ENCODE data around the gene SELENOV. TPM values are rescaled to one million over a fixed set of nuclear protein-coding genes. Genes with fewer than 3 reads are reported as not detected.

Gene SELENOV
- total RNA-seq, 1 experiment from 2014 or later, result 0.32 TPM

GRCh38 chr19:39480337-39481228 lies 34.4 kb upstream of the SELENOV start, which contains the start of gene TIMM50:
Gene TIMM50, plus strand, starts transcription at chr19:39480838. Its CDS starts 16 bp downstream, at chr19:39480854.
- Histone ChIP-seq H3K36me3 (peaks cover 16% of the 10 kb centered on the region; the same call in 1 of the 2 replicates), H3K27ac (peak within 1 kb of the TSS; percentile 73), H3K4me3 (peak within 1 kb of the TSS; percentile 93), H3K9me3 (replicated peaks) (no peaks in the 10 kb centered on the region), H3K27me3 (no peaks in the 10 kb centered on the region), H3K4me1 (no peaks in the 10 kb centered on the region)
- peak; percentile 100 for DNase-seq

DNA sequence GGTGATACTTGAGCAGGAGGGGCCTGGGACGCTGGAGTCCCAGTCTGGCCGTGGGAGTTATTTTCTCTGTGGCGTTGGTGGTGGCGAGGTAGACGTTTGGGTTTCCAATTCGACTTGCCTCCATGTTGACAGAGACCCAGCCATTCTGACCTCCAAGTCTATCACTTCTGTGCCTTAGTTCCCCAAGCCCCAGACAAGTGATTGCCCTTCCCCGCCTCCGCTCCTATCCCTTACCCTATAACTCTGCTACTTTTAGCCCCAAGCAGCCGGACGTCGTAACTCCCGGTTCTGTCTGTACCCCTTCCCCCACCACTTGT lies 33.8 kb upstream of the SELENOV start:
- Histone ChIP-seq H3K4me3 (peak overlapping the region; percentile 93), H3K27ac (peak overlapping the region; percentile 73), H3K36me3 (peaks cover 16% of the 10 kb centered on the region; the same call in 1 of the 2 replicates), H3K4me1 (no peaks in the 10 kb centered on the region), H3K9me3 (replicated peaks) (no peaks in the 10 kb centered on the region), H3K27me3 (no peaks in the 10 kb centered on the region)
- DNase-seq, result no peak

DNA sequence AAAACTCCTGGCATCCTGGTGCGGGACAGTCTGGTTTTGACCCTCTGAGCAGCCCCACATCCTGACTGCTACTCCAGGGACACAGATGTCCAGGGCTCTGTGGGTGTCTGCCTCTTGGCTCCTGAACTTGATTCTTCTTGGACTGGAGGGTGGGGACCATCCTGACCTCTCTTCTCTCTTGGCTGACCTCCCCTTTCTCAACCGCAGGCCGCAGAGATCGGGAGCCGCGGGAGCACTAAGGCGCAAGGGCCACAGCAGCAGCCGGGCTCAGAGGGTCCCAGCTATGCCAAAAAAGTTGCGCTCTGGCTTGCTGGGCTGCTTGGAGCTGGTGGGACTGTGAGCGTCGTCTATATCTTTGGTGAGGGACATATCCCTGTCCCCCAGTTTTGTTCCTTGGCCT lies 33.3 kb upstream of the SELENOV start:
- peak overlapping the region; percentile 93 for H3K4me3 ChIP-seq
- peaks cover 21% of the 10 kb centered on the region for H3K36me3 ChIP-seq
- no peak overlapping the region; the same call in 1 of the 2 replicates for H3K27ac ChIP-seq
- H3K9me3 ChIP-seq (replicated peaks), result no peaks in the 10 kb centered on the region
- DNase-seq, result no peak
- no peaks in the 10 kb centered on the region for H3K27me3 ChIP-seq
- no peaks in the 10 kb centered on the region for H3K4me1 ChIP-seq

- Histone ChIP-seq H3K9me3 (replicated peaks) (no peaks in the 10 kb centered on the region), H3K4me3 (no peak overlapping the region)
Observed at GRCh38 chr19:39483141-39483540, 31.8 kb upstream of the SELENOV start.

DNA sequence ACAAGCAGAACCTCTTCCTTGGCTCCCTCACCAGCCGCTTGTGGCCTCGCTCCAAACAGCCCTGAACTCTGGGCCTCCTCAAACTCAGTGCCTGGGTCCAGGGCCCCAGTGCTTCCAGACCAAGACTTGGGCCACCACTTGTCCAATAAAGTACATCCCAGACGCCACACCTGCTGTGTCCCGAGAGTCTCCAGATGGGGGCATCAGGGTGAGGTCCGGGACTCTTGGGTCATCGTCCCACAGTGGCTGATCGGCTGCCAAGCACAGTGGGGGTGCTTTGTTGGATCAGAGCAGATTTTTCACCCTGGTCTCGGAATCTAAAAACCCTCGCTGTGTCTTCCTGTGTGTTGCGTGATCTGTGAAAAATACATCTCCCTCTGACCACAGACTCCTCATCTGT lies 25.2 kb upstream of the SELENOV start:
- H3K4me1 ChIP-seq, result no peaks in the 10 kb centered on the region
- H3K36me3 ChIP-seq, result peaks cover 52% of the 10 kb centered on the region
- H3K4me3 ChIP-seq, result no peak overlapping the region
- H3K27ac ChIP-seq, result no peak overlapping the region
- DNase-seq, result no peak
- H3K27me3 ChIP-seq, result no peaks in the 10 kb centered on the region
- H3K9me3 ChIP-seq (replicated peaks), result no peaks in the 10 kb centered on the region

More at GRCh38 chr19:39483141-39483540, 31.8 kb upstream of the SELENOV start:
- no peaks in the 10 kb centered on the region for H3K27me3 ChIP-seq
- peaks cover 36% of the 10 kb centered on the region for H3K36me3 ChIP-seq
- H3K4me1 ChIP-seq, result no peaks in the 10 kb centered on the region
- H3K27ac ChIP-seq, result no peak overlapping the region
- no peak for DNase-seq

DNA sequence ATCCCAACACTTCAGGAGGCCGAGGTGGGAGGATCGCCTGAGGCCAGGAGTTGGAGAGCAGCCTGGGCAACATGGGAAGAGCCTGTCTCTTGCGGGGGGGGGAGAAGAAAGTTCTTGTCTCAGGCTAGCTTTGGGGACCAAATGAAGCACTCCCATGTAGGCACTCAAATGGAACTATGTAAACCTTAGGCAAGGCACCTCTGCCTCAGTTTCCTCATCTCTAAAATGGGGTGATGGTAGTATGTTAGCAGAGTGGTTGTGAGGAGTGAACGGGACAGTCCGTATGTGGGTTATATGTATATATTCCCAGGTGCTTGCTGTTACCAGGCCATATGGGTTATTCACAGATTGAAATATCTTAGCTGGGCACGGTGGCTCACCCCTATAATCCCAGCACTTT lies 22.7 kb upstream of the SELENOV start:
- no peaks in the 10 kb centered on the region for H3K27me3 ChIP-seq
- no peak overlapping the region for H3K27ac ChIP-seq
- H3K36me3 ChIP-seq, result peaks cover 35% of the 10 kb centered on the region
- no peaks in the 10 kb centered on the region for H3K4me1 ChIP-seq
- no peak for DNase-seq
- no peaks in the 10 kb centered on the region for H3K9me3 ChIP-seq (replicated peaks)
- H3K4me3 ChIP-seq, result no peak overlapping the region

- Histone ChIP-seq H3K9me3 (replicated peaks) (no peaks in the 10 kb centered on the region), H3K4me3 (no peak overlapping the region), H3K27me3 (no peaks in the 10 kb centered on the region), H3K4me1 (no peaks in the 10 kb centered on the region), H3K27ac (no peak overlapping the region), H3K36me3 (peaks cover 30% of the 10 kb centered on the region)
- no peak for DNase-seq
Observed at GRCh38 chr19:39492788-39493187, 22.2 kb upstream of the SELENOV start.

DNA sequence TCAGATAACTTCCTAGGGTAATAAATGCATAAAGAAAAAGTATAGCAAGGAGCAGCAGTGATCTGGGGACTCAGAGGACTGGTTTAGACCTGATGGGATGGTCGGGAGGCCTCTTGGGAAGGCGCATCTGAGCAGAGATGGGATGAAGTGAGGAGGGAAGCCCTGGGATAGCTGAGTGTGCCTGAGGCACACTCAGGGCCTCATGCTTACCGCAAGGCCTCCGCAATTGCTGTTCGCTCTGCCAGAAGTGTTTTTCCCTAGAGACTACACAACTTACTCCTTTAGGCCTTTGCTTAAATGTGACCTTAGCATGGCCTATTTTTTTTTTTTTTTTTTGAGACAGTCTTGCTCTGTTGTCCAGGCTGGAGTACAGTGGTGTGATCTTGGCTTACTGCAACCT lies 20.3 kb upstream of the SELENOV start:
- peaks cover 3% of the 10 kb centered on the region; the same call in 1 of the 2 replicates for H3K4me1 ChIP-seq
- H3K27ac ChIP-seq, result no peak overlapping the region
- H3K4me3 ChIP-seq, result no peak overlapping the region
- no peaks in the 10 kb centered on the region for H3K9me3 ChIP-seq (replicated peaks)
- H3K36me3 ChIP-seq, result peaks cover 11% of the 10 kb centered on the region
- DNase-seq, result no peak
- peaks cover 9% of the 10 kb centered on the region for H3K27me3 ChIP-seq

DNA sequence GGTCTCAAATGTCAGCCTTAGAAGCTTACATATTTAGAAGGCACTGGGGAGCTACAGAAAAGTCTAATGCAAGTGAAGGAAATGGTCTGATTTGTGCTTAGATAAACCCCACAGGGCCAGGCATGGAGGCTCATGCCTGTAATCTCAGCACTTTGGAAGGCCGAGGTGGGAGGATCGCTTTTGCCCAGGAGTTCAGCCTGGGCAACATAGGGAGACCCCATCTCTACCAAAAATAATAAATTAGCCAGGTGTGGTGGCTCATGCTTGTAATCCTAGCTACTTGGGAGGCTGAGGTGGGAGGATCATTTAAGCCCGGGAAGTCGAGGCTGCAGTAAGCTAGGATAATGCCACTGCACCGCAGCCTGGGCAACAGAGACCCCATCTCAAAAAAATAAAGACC lies 18.9 kb upstream of the SELENOV start:
- no peak for DNase-seq
- no peak overlapping the region for H3K4me3 ChIP-seq
- H3K4me1 ChIP-seq, result peaks cover 3% of the 10 kb centered on the region; the same call in 1 of the 2 replicates
- H3K27ac ChIP-seq, result no peak overlapping the region
- peaks cover 10% of the 10 kb centered on the region for H3K27me3 ChIP-seq
- H3K9me3 ChIP-seq (replicated peaks), result no peaks in the 10 kb centered on the region
- no peaks in the 10 kb centered on the region for H3K36me3 ChIP-seq

GRCh38 chr19:39497701-39497995 lies 17.3 kb upstream of the SELENOV start:
- no peak for DNase-seq
- Histone ChIP-seq H3K27ac (no peak overlapping the region), H3K4me1 (peaks cover 3% of the 10 kb centered on the region; the same call in 1 of the 2 replicates), H3K9me3 (replicated peaks) (no peaks in the 10 kb centered on the region), H3K4me3 (peak overlapping the region; percentile 36), H3K27me3 (peaks cover 10% of the 10 kb centered on the region), H3K36me3 (no peaks in the 10 kb centered on the region)

GRCh38 chr19:39497996-39498797 lies 16.7 kb upstream of the SELENOV start:
- Histone ChIP-seq H3K4me3 (peak overlapping the region; percentile 36), H3K4me1 (peaks cover 3% of the 10 kb centered on the region; the same call in 1 of the 2 replicates), H3K36me3 (no peaks in the 10 kb centered on the region), H3K27me3 (peaks cover 10% of the 10 kb centered on the region), H3K27ac (no peak overlapping the region), H3K9me3 (replicated peaks) (no peaks in the 10 kb centered on the region)
- peak; percentile 84 to 85 for DNase-seq

DNA sequence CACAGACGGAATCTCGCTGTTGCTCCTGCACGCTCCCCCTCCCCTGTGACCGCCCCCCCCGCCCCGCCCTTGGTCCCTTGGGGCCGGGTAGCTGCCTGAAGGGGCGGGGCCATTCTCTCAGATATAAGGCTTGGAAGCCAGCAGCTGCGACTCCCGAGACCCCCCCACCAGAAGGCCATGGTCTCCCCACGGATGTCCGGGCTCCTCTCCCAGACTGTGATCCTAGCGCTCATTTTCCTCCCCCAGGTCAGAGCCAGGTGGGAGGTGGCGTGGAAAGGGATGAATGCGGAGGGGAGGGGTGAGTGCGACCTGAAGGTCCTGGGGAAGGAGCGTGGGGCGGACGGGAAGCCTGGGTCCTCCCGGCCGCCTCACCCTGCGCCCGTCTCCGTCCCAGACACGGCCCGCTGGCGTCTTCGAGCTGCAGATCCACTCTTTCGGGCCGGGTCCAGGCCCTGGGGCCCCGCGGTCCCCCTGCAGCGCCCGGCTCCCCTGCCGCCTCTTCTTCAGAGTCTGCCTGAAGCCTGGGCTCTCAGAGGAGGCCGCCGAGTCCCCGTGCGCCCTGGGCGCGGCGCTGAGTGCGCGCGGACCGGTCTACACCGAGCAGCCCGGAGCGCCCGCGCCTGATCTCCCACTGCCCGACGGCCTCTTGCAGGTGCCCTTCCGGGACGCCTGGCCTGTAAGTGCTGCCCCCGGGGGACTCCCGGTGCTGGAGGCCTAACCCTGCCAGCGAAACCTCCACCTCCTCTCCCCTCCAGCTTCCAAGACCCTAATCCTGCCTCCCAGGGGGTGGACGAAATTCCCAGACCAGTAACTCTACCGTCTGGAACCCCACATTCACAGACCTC lies 15.9 kb upstream of the SELENOV start, which contains the start of gene DLL3:
Gene DLL3 (plus strand): TSS at position 150 of the 845 bp plus-strand sequence. CDS start 28 bp downstream, at position 178.
- no peaks in the 10 kb centered on the region for H3K9me3 ChIP-seq (replicated peaks)
- H3K4me1 ChIP-seq, result peaks cover 3% of the 10 kb centered on the region; the same call in 1 of the 2 replicates
- peak; percentile 60 to 68 for DNase-seq
- H3K27me3 ChIP-seq, result peaks cover 10% of the 10 kb centered on the region
- no peak within 1 kb of the TSS for H3K27ac ChIP-seq
- no peaks in the 10 kb centered on the region for H3K36me3 ChIP-seq
- peak within 1 kb of the TSS; percentile 36 for H3K4me3 ChIP-seq

- no peak overlapping the region for H3K27ac ChIP-seq
- DNase-seq, result no peak
- H3K27me3 ChIP-seq, result peaks cover 10% of the 10 kb centered on the region
- no peak overlapping the region for H3K4me3 ChIP-seq
- H3K9me3 ChIP-seq (replicated peaks), result no peaks in the 10 kb centered on the region
- H3K36me3 ChIP-seq, result no peaks in the 10 kb centered on the region
- H3K4me1 ChIP-seq, result peaks cover 3% of the 10 kb centered on the region; the same call in 1 of the 2 replicates
Observed at GRCh38 chr19:39499932-39500331, 15.0 kb upstream of the SELENOV start.

DNA sequence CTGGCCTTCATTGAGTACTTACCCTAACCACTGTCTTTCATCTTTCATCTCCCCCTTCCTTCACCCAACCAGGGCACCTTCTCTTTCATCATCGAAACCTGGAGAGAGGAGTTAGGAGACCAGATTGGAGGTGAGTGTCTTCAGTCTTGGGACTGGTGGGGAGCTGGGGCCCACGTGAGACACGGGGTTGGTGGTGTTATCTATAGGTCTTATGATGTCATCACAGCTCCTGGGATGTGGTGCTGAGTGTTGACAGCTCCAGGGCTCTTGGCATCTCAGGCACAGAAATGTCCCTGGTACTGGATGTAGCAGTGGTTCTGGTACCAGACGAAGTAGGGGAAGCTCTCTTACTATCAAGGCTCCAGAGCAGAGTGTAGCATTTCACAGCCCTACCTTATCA lies 14.4 kb upstream of the SELENOV start:
- Histone ChIP-seq H3K9me3 (replicated peaks) (no peaks in the 10 kb centered on the region), H3K4me3 (no peak overlapping the region), H3K27ac (no peak overlapping the region), H3K27me3 (peaks cover 15% of the 10 kb centered on the region), H3K4me1 (peaks cover 3% of the 10 kb centered on the region; the same call in 1 of the 2 replicates), H3K36me3 (no peaks in the 10 kb centered on the region)
- DNase-seq, result no peak
